ENCODE data around the gene FBXW11. TPM values are rescaled to one million over a fixed set of nuclear protein-coding genes. Genes with fewer than 3 reads are reported as not detected.

Gene FBXW11
- total and polyA plus RNA-seq, 2 donors from 2014 or later: 16.0 to 44.4 TPM

DNA sequence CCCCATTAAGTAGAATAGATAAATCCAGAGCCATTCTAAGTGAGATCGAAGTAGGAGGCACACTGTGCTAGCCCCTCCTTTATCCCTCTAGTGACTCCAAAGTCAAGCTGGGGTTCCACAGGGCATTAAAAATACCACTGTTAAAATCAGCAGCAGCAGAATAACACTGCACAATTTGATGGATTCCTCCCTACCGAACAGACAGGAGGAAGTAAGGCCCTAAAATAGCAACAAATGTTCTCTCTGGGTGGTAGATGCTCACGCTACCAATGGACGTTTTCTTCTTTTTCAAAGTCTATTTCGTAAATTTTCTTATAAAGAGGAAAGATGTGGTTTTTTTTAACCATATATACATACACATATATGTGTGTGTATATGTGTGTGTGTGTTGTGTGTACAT, 54.4 kb downstream of the FBXW11 start:
- intact Hi-C loops (cut with DNase I): no loop called here
- no peaks in the 10 kb centered on the region for H3K36me3 ChIP-seq (ENCODE audit: control insufficient read depth in 2 of 3, insufficient read depth in 3 of 3, low read length in 3 of 3)
- H3K27me3 ChIP-seq (ENCODE audit: control insufficient read depth, insufficient read depth, low read length): no peaks in the 10 kb centered on the region
- H3K27ac ChIP-seq (ENCODE audit: low read depth in 2 of 2, low read length in 2 of 2): no peak overlapping the region
- FAIRE-seq (no peak), DNase-seq (no peak)
- TF ChIP-seq, protein P1, sequence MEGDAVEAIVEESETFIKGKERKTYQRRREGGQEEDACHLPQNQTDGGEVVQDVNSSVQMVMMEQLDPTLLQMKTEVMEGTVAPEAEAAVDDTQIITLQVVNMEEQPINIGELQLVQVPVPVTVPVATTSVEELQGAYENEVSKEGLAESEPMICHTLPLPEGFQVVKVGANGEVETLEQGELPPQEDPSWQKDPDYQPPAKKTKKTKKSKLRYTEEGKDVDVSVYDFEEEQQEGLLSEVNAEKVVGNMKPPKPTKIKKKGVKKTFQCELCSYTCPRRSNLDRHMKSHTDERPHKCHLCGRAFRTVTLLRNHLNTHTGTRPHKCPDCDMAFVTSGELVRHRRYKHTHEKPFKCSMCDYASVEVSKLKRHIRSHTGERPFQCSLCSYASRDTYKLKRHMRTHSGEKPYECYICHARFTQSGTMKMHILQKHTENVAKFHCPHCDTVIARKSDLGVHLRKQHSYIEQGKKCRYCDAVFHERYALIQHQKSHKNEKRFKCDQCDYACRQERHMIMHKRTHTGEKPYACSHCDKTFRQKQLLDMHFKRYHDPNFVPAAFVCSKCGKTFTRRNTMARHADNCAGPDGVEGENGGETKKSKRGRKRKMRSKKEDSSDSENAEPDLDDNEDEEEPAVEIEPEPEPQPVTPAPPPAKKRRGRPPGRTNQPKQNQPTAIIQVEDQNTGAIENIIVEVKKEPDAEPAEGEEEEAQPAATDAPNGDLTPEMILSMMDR (IDR thresholded peaks at IDR 0.05; ENCODE audit: borderline replicate concordance, extremely low read depth, insufficient read depth): no peak
- H3K4me3 ChIP-seq (ENCODE audit: low read length in 3 of 3): no peak overlapping the region
- H3K9me3 ChIP-seq (ENCODE audit: control insufficient read depth in 2 of 3, insufficient read depth in 1 of 3, low read length in 3 of 3): no peaks in the 10 kb centered on the region
- H3K9ac ChIP-seq (ENCODE audit: low read length in 3 of 3): no peak overlapping the region
- peaks cover 0 to 9% (median 8%) of the 10 kb centered on the region in 3 donors for H3K4me1 ChIP-seq (ENCODE audit: control insufficient read depth in 2 of 3, insufficient read depth in 2 of 3, low read depth in 1 of 3, low read length in 3 of 3)

DNA sequence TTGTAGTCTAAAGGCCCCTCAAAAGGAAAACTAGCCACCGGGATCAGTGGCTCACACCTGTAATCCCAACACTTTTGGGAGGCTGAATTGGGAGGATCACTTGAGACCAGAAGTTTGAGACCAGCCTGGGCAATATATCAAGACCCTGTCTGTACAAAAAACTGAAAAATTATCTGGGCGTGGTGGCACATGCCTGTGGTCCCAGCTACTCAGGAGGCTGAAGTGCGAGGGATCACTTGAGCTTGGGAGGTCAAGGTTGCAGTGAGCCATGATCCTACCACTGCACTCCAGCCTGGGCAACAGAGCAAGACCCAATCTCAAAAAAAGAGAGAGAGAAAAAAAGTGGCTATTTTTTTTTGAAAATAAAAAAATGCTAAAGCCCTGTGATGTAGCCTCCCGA, 55.2 kb downstream of the FBXW11 start:
- Histone ChIP-seq H3K9me3 (ENCODE audit: control insufficient read depth in 2 of 3, insufficient read depth in 1 of 3, low read length in 3 of 3) (no peaks in the 10 kb centered on the region), H3K4me3 (ENCODE audit: low read length in 3 of 3) (no peak overlapping the region), H3K27me3 (ENCODE audit: control insufficient read depth, insufficient read depth, low read length) (no peaks in the 10 kb centered on the region), H3K9ac (ENCODE audit: low read length in 3 of 3) (no peak overlapping the region), H3K27ac (ENCODE audit: low read depth in 2 of 2, low read length in 2 of 2) (no peak overlapping the region), H3K4me1 (ENCODE audit: control insufficient read depth in 2 of 3, insufficient read depth in 2 of 3, low read depth in 1 of 3, low read length in 3 of 3) (peaks cover 0 to 8% (median 8%) of the 10 kb centered on the region in 3 donors), H3K36me3 (ENCODE audit: control insufficient read depth in 2 of 3, insufficient read depth in 3 of 3, low read length in 3 of 3) (no peaks in the 10 kb centered on the region)
- DNase-seq: no peak
- FAIRE-seq: no peak
- TF ChIP-seq, protein P1 (IDR thresholded peaks at IDR 0.05; ENCODE audit: borderline replicate concordance, extremely low read depth, insufficient read depth): no peak
- intact Hi-C loops (cut with DNase I): no loop called here

DNA sequence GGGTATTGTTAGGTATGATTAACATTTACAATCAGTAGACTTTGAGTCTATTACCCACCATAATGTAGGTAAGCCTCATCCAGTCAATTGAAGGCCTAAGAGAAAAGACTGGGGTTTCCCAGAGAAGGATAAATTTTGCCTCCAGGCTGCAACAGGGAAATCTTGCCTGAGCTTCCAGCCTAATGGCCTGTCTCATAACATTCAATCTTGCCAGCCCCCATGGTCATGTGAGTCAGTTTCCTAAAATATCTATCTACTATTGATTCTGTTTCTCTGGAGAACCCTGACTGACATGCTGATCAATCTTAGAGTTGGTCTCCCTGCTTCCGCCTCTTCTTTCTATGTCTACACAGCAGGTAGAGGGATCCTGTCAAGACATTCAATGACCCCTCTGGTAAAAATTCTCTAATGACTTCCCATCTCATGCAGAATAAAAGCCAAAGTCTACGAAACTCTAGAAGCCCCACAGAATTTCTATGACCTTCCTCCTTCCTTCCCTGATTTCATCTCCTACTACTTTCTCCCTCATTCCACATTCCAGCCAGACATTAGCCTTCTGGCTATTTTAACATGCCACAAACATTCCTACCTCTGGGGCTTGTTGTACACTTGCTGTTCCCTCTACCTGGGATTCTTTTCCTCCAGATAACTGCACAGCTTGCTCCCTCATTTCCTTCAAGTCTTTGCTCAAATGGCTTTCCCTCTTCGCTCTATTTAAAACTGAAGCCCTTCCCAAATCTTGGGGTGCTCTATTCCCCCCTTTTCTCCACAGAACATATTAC, 60.2 kb downstream of the FBXW11 start:
- TF ChIP-seq, protein P1 (IDR thresholded peaks at IDR 0.05; ENCODE audit: borderline replicate concordance, extremely low read depth, insufficient read depth): no peak
- H3K36me3 ChIP-seq (ENCODE audit: control insufficient read depth in 2 of 3, insufficient read depth in 3 of 3, low read length in 3 of 3): no peaks in the 10 kb centered on the region
- no peak for DNase-seq
- no peaks in the 10 kb centered on the region for H3K27me3 ChIP-seq (ENCODE audit: control insufficient read depth, insufficient read depth, low read length)
- intact Hi-C loops (cut with DNase I): no loop called here
- FAIRE-seq: no peak
- peaks cover 0 to 7% (median 2%) of the 10 kb centered on the region in 3 donors for H3K4me1 ChIP-seq (ENCODE audit: control insufficient read depth in 2 of 3, insufficient read depth in 2 of 3, low read depth in 1 of 3, low read length in 3 of 3)
- H3K9me3 ChIP-seq (ENCODE audit: control insufficient read depth in 2 of 3, insufficient read depth in 1 of 3, low read length in 3 of 3): no peaks in the 10 kb centered on the region
- no peak overlapping the region for H3K9ac ChIP-seq (ENCODE audit: low read length in 3 of 3)
- no peak overlapping the region for H3K27ac ChIP-seq (ENCODE audit: low read depth in 2 of 2, low read length in 2 of 2)
- no peak overlapping the region for H3K4me3 ChIP-seq (ENCODE audit: low read length in 3 of 3)
